HG02610 (cell line): ENCODE measurements around the gene ZNF226.
"Not testable (repeated sequence)": the region's sequence is repeated elsewhere in the genome, so short reads cannot be mapped to it uniquely, and the experiment has no call there.

ENCODE experiments used
- ATAC-seq: cut with Tn5 transposase; IDR thresholded peaks from one replicate; pipeline ENCODE4 v1.9.1; 2021; ENCODE audit warnings: mild to moderate bottlenecking, moderate library complexity; ENCODE audit not compliant: unreplicated experiment

Gene ZNF226

DNA sequence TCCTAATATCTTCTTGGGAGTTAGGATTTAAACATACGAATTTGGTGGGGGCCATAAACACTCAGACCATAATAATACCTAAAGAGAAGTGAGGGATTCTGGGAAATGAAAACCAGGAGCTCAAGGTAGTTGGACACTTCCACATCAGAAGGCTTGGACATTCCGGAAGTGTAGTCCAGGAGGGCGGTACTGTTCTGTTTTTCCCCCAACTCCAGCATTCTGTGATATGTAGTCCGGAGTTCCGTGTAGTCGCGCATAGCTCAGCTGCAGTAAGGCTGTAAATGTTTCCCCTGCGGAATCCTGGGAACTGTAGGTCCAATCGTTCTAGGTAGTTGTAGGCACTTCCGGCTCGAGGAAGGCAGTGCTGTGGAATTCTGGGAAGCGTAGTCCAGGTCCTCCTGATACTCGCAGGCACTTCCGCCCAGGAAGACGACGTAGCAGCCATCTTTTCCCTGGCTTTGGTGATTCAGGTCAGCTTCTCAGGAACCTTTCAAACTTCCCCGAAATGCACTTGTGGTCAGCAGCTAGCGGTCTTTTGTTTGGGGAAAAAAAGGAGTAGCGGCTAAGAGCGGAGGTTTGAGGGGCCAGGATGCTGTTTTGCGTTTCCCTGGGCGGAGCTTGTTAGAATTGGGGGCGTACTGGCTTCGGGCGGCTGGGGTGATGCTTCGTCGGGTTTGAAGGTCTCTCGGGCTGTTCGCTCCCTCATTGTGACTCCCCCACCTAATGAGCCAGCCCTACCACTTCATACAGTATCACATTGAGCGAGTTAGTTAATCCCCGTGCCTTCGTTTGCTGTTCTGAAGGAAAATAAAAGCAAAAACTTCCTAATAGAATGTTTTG is at the start of gene ZNF226:
Gene ZNF226 (plus strand): TSS at position 428 of the 840 bp plus-strand sequence. CDS start 4,981 bp downstream, outside the sequence.
- ATAC-seq: peak; percentile 81

DNA sequence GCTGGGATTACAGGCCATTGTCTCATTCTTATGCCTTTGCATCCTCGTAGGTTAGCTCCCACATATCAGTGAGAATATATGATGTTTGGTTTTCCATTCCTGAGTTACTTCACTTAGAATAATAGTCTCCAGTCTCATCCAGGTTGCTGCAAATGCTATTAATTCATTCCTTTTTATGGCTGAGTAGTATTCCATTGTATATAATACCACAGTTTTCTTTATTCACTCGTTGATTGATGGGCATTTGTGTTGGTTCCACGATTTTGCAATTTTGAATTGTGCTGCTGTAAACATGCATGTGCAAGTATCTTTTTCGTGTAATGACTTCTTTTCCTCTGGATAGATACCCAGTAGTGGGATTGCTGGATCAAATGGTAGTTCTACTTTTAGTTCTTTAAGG is 43.7 kb upstream of the ZNF226 start:
- ATAC-seq: not testable (repeated sequence)

DNA sequence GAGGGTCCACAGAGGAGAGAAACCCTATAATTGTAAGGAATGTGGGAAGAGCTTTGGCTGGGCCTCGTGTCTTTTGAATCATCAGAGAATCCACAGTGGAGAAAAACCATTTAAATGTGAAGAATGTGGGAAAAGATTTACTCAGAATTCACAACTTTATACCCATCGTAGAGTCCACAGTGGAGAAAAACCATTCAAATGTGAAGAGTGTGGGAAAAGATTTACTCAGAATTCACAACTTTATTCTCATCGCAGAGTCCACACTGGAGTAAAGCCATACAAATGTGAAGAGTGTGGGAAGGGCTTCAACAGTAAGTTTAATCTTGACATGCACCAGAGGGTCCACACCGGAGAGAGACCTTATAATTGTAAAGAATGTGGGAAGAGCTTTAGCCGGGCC is 32.9 kb upstream of the ZNF226 start:
- ATAC-seq: no peak

DNA sequence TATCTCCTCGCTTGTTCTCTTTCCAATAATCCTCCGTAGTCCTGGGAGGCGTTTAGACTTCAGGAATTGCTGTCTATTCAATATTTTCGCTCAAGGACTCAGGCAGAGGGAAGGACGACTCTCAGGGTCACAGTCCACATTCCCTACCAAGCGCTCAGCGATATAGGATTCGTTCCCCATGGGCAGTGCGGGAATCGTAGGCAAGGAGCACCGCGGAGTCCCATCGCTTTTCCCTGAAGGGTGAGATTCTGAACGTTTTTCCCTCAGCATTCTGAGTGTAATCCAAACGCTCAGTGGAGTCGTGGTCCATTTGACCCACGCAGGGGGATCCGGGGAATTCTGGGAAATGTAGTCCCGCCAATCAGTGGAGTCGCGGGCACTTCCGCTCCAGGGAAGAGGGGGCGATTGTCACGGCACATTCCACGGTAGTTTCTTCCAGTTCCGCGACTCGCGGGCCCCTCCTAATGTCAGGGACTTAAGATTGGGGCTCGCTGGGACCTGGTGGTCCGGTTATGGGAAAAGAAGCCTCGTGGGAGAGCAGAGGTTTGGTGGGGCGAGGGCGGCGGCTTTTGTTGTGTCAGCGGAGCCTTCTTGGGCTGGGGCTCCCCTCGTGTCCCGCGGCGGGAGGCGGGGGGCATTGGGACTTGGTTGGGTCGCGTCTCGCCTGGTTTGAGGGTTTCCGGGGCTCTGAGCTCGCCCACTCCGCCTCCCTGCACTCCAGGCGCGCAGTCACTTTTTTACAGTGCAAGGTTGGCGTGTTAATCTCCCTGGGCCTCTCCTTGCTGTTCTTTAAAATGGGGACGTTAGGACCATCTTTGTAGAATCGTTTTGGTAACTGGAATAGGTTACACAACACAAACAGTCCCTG is 23.5 kb upstream of the ZNF226 start, which contains the start of gene ZNF234:
Gene ZNF234 (plus strand): TSS at position 364 of the 868 bp plus-strand sequence. CDS start 3,079 bp downstream, outside the sequence.
- ATAC-seq: peak; percentile 54

DNA sequence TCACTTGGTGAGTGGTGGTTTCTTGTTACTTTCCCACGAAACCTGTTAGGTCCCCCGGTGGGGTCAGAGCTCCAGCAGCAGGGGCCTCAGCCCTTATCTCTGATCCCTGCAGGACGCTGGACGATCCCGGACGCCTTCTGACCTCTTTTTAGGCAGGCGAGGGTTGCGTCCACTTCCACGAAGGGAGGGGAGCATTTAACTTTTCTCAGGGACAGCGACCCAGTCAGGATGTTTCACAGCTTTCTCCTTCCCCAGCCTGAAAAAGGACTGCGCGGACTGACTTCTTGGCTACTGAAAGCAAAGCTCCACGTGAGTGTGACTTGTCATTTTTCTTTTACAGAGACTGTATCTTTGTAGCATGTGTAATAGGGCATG is 22.9 kb upstream of the ZNF226 start:
- ATAC-seq: no peak

DNA sequence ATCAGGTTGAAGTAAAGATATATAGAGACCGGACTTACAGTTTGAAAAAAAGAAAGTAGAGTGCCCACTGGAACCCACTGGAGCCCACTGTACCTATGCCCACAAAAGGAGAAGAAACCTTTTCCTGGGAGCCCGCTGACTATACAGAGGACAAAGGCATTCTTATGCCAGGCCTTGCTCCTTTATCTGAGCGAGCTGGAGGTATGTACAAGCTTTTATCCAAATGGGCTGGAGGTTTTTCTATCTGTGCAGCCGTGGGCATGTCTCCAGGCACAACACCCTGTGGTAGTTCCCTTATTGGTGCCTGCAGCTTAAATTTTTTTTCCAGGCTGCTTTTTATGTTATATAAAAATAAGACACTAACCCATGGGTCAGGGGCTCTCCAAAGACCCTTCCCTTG is 15.1 kb upstream of the ZNF226 start:
- no peak for ATAC-seq

DNA sequence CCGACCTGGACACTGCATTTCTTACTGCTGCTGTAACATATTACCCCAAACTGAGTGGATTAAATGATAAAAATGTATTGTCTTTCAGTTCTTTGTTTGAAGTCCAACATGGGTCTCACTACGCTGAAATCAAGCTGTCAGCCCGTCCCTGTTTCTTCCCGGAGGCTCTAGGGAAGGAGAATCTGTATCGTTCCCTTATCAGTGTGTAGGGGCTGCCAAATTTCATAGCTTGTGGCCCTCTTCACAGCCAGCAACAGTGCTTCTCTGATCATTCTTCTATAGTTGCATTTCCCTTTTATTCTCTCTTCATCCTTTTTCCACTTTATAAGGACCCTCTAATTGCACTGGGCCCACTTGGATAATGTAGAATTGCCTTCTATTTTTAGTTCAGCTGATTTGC is 13.4 kb upstream of the ZNF226 start:
- ATAC-seq: no peak

DNA sequence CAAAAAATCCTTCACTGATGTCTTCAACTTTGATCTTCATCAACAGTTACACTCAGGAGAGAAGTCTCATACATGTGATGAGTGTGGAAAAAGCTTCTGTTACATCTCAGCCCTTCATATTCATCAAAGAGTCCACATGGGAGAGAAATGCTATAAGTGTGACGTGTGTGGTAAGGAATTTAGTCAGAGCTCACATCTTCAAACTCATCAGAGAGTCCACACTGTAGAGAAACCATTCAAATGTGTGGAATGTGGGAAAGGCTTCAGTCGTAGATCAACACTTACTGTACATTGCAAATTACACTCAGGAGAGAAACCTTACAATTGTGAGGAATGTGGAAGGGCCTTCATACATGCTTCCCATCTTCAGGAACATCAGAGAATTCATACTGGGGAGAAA is 8.4 kb upstream of the ZNF226 start:
- no peak for ATAC-seq

DNA sequence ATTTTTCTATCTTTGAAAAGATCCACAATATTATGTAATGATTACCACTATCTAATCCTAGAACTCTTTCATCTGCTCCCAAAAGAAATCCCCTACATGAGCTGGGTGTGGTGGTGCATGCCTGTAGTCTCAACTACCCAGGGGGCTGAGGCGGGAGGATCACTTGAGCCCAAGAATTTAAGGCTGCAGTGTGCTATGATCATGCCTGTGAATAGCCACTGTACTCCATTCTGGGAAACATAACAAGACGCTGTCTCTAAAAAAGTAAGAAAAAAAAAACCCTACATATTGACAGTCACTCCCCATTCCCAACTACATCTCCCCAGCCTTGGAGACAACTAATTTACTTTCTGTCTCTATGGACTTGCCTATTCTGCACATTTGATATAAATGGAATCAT is 1.1 kb upstream of the ZNF226 start:
- ATAC-seq: no peak

DNA sequence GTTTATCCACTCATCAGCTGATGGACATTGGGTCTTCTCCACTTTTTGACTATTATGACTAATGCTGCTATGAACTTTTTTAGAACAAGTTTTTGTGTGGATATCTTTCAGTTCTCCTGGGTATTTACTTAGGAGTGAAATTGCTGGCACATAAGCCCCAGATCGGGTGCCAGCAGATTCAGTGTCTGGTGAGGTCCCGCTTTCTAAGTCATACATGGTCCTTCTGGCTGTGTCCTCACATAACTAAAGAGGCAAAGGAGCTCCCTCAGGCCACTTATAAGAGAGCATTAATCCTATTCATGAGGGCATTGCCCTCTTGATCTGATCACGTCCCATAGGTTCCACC is 600 bp upstream of the ZNF226 start:
- ATAC-seq: no peak

DNA sequence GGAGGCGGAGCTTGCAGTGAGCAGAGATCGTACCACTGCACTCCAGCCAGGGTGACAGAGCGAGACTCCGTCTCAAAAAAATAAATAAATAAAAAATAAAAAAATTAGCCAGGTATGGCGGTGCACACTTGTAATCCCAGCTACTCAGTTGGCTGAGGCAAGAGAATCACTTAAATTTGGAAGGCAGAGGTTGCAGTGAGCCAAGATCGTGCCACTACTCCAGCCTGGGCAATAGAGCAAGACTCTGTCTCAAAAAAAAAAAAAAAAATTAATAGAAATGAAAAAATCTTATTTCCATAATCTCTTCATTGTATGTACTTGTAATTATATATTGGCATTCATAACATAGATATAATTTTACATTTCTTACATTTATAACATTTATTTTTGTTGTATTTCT is 5.8 kb downstream of the ZNF226 start:
- not testable (repeated sequence) for ATAC-seq

DNA sequence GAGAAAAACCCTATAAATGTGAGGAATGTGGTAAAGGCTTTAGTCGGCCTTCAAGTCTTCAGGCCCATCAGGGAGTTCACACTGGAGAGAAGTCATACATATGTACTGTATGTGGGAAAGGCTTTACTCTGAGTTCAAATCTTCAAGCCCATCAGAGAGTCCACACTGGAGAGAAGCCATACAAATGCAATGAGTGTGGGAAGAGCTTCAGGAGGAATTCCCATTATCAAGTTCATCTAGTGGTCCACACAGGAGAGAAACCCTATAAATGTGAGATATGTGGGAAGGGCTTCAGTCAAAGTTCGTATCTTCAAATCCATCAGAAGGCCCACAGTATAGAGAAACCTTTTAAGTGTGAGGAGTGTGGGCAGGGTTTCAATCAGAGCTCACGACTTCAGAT is 11.7 kb downstream of the ZNF226 start:
- ATAC-seq: no peak

DNA sequence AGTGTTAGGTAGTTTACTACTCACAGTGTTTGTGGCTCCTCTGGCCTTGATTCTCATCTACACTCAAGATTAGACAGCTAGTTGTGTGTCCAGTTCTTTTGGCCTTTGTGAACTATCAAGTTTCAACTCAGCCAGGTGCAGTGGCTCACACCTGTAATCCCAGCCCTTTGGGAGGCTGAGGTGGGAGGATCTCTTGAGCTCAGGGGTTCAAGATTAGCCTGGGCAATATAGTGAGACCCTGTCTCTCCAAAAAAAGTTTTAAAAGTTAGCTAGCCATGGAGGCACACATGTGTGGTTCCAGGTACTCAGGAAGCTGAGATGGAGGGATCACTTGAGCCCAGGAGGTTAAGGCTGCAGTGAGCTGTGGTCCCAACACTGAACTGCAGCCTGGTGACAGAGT is 16.1 kb downstream of the ZNF226 start:
- ATAC-seq: no peak

DNA sequence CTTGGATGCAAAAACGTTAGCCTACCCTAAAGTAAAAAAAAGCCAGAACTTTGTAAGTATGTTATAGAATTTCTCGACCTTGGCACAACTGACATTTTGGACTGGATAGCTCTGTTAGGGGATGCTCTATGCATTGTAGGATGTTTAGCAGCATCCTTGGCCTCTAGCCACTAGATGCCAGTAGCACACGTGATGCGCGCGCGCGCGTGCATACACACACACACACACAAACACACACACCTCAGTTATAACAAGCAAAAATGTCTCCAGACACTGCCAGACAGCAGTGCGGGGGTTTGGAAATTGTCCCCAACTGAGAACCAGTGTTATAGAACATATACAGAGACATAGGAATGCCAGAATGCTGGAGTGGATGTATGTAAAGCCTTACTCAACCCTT is 17.2 kb downstream of the ZNF226 start:
- ATAC-seq: no peak

DNA sequence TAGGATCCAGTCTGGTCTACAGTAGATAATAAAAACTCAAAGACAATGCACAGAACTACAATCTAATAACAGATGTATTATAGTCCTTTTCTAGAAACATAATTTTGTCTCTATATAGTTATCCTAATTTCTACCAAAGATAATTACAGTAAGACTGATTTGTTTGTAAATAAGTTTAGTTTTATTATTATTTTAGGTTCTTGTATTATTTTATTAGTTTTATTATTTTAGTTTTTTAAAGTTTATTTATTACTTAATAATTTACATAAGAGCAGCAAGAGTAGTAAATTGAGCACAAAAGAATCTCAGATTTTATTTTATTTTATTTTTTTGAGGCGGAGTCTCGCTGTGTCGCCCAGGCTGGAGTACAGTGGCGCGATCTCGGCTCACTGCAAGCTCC is 25.1 kb downstream of the ZNF226 start:
- ATAC-seq: no peak

DNA sequence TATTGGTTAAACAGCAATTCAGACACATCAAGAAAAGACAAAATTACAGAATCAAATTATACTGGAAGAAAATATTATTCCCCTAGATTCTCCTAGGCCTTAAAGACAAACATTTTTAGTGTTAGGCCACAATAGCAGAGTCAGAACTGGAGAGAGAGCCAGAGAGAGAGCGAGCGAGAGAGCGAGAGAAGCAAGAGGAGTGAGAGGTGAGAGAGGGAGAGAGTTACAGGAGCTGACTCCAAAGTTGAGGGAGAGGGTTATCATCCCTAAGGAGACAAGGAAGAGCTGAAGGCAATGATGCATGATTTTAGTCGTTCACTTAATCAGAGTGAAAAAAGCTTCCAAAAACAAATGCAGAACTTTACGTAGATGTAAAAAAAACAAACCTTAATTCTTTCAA is 27.2 kb downstream of the ZNF226 start:
- ATAC-seq: no peak

DNA sequence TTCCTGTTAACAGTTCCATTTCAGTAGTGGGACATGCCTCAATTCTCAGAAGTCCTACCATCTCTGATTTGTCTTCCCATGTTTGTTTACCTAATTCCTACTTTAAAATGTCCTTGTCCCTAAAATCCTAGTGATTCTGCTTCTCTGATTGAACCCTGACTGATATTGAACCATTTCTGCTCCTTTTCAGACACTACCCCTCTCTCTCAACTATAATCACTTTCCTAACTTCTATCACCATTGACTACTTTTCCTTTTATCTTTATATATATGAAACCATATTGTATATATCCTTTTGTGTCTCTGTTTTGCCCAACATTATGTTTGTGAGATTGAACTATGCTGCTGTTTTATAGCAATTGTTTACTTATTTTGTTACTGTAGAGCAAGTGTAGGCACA is 31.9 kb downstream of the ZNF226 start:
- no peak for ATAC-seq

DNA sequence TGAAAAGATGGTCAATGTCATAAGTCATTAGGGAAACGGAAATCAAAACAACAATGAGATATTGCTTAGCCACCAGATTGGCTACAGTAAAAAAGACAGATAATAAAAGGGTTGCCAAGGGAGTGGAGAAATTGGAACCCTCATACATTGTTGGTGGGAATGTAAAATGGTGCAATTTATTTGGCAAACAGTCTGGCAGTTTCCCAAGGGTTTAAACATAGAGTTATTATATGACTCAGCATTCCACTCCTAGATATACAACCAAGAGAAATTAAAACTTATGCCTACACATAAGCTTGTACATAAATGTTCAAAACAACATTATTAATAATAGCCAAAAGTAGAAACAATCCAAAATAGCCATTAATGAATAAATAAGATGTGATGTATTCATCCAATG is 37.6 kb downstream of the ZNF226 start:
- ATAC-seq: no peak

DNA sequence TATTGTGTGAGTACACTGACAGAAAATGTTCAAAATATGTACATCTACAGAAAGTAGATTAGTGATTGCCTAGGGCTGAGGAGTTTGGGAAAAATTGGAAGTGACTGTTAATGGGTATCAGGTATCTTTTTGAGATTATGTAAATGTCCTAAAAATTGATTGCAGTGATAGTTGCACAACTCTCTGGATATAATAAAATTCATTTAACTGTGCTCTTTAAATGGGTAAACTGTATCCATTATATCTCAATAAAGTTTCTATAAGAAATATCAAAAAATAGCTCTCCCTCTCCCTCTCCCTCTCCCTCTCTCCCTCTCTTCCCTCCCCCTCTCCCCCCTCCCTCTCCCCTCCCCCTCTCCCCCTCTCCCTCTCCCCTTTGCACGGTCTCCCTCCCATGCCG is 38.1 kb downstream of the ZNF226 start:
- ATAC-seq: no peak

DNA sequence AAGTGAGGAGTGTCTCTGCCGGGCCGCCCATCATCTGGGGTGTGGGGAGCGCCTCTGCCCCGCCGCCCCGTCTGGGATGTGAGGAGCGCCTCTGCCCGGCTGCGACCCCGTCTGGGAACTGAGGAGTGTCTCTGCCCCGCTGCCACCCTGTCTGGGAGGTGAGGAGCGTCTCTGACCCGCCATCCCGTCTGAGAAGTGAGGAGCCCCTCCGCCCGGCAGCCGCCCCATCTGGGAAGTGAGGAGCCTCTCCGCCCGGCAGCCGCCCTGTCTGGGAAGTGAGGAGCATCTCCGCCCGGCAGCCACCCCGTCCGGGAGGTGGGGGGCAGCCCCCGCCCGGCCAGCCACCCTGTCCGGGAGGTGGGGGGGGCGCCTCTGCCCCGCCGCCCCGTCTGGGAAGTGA is 39.0 kb downstream of the ZNF226 start:
- not testable (repeated sequence) for ATAC-seq

DNA sequence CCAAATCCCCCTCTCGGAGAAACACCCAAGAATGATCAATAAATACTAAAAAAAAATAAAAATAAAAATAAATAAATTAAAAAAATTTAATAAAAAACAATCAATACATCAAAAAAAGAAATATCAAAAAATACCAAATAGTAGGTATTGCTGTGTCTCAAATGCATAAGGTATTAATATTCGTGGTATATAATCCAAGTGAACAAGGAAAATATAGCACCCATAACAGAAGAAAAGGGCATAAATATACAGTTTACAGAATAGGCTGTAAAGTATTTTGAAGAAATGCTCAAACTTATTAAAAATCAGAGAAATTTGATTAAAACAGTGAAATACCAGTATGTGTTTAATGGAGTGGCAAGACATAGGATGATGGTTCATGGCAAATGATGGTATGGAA is 39.9 kb downstream of the ZNF226 start:
- no peak for ATAC-seq
